Muscle of arm (tissue), 14 donors: ENCODE data around the gene ABLIM3. TPM values are rescaled to one million over a fixed set of nuclear protein-coding genes. Genes with fewer than 3 reads are reported as not detected.

Experiments used
- DNase-seq: peaks from one replicate; pipeline ENCODE4 v3.0.0-alpha.2; 2013
- long read RNA-seq, 11 donors: transcript quantifications; one replicate each; lab custom pipeline, GENCODE V29; 2026
- polyA plus RNA-seq, 12 donors: library from polyadenylated mRNA; unstranded; fragments of 120-200 nt; gene quantifications; one replicate each; pipeline ENCODE4 v1.2.1, GENCODE V29; 2013; ENCODE audit not compliant: insufficient read length in 12 of 12

ABLIM3 gene
- polyA plus RNA-seq = 100 to 1,000 TPM in 4 of 12 donors, 10 to 100 TPM in 7, not detected in 1; 70.7 to 148 (median 91.1) TPM
- long read RNA-seq, donor 1 = 0 reads
- long read RNA-seq, donor 2, partial matches to known transcripts = 0 of 3 reads
- long read RNA-seq, donor 2, other reads (novel, unspliced or antisense) = 0 of 3 reads
- long read RNA-seq, donor 3, partial matches to known transcripts = 0 of 1 reads
- long read RNA-seq, donor 3, other reads (novel, unspliced or antisense) = 0 of 1 reads
- long read RNA-seq, donor 4, partial matches to known transcripts = 0 of 2 reads
- long read RNA-seq, donor 4, other reads (novel, unspliced or antisense) = 0 of 2 reads
- long read RNA-seq, donor 5 = 0 reads
- long read RNA-seq, donor 6, partial matches to known transcripts = 24 of 24 reads
- long read RNA-seq, donor 6, other reads (novel, unspliced or antisense) = 0 of 24 reads
- long read RNA-seq, donor 7, partial matches to known transcripts = 18 of 19 reads
- long read RNA-seq, donor 7, other reads (novel, unspliced or antisense) = 0 of 19 reads
- long read RNA-seq, donor 8, partial matches to known transcripts = 0 of 1 reads
- long read RNA-seq, donor 8, other reads (novel, unspliced or antisense) = 0 of 1 reads
- long read RNA-seq, donor 9 = 0 reads
- long read RNA-seq, donor 10, partial matches to known transcripts = 0 of 1 reads
- long read RNA-seq, donor 10, other reads (novel, unspliced or antisense) = 0 of 1 reads
- long read RNA-seq, donor 11, partial matches to known transcripts = 0 of 1 reads
- long read RNA-seq, donor 11, other reads (novel, unspliced or antisense) = 0 of 1 reads

DNA sequence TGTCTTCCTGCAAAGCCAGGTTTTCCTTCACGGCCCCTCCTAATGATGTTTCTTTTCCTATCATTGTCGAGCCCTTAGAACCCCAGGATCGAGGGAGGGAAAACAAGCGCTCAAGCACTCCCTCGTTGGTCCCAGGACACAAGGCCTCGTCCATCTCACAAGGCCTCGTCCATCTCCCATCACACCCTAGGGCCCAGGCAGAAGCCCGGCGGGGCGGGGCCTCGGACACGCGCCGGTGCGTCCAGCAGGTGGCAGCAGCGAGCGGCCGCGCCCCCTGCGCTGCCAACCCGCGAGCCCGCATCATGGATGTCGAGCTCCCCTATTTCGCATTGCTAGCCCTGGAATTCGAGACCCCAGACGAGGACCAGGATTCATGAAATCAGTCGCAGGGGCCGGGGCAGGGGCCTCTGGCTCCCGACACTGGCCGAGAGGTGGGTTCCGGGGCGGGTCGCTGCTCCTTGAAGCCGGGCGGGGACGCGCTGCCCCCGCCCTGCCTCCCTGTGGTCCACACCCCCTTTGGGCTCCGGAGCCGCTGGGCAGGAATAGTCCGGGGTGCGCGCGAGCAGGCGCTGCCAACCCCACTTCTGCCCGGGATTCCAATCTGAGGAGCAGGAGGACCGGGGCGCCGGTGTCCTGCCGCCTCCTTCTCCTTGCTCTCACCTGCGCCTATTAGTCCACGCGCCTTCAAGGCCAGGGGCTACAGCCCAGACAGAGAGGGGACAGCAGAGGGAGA lies at the start of gene ABLIM3:
Gene ABLIM3 (plus strand): TSS at position 270 of the 733 bp plus-strand sequence. CDS start 603 bp downstream, outside the sequence.
- peak; percentile 38 for DNase-seq

DNA sequence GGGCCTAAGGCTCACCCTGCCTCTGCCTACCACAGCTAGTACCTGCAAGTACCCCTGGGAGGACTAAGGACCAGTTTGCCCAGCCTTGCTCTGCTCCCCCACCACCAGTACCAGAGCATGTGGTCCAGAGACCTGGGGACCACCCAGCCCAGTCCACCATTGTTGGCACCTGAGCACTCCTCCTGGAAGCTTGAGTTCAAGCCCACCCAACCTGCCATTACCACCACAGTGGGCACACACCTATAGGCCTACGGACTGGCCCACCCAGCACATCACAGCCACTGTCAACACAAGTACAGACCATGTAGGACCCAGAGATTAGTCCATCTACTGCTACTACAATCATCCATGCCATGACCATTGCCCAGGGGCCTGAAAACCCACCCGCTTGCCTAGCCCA lies 47.7 kb upstream of the ABLIM3 start:
- DNase-seq = no peak

DNA sequence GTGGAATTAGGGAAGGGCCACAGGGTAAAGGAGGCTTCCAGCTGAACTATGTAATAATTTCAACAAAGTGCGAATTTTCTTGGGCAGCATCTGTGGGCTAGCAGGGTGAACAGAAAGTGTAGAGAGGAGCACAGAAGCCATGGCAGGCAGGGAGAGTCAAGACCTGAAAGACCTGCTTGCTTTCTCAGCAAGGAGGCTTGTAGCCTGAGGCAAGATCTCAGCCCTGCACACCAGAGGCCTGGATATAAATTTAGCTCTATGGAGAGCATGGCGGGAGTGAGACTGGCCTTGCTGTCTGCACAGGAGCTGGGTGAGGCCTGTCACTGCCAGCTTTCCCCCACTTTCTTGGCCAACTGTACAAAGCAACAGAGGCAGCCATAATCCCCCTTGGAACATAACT lies 46.3 kb upstream of the ABLIM3 start:
- no peak for DNase-seq

DNA sequence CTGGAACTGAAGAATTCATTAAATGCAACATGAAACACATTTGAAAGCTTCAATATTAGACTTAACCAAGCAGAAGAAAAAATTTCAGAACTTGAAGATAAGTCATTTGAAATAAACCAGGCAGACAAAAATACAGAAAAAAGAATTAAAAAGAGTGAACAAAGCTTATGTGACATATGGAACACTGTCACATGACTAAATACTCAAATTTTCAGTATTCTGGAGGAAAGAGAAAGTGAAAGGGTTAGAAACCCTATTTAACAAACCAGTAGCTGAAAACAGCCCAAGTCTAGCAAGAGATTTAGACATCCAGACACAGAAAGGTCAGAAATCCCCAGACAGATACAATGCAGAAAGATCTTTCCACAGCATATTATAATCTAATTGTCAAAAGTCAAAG lies 41.4 kb upstream of the ABLIM3 start:
- DNase-seq = no peak

DNA sequence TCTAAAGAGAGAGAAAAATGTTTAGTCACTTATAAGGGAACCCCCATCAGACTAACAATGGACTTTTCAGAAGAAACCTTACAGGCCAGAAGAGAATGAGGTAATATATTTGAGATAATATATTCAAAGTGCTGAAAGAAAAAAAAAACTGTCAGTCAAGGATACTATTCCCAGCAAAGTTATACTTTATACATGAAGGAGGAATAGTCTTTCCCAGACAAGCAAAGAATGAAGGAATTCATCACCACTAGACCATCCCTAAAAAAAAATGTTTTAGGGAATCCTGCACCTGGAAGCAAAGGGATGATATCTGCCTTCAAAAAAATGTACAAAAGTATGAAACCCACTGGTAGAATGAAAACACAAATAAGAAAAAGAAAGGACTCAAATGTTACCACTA lies 41.0 kb upstream of the ABLIM3 start:
- no peak for DNase-seq

DNA sequence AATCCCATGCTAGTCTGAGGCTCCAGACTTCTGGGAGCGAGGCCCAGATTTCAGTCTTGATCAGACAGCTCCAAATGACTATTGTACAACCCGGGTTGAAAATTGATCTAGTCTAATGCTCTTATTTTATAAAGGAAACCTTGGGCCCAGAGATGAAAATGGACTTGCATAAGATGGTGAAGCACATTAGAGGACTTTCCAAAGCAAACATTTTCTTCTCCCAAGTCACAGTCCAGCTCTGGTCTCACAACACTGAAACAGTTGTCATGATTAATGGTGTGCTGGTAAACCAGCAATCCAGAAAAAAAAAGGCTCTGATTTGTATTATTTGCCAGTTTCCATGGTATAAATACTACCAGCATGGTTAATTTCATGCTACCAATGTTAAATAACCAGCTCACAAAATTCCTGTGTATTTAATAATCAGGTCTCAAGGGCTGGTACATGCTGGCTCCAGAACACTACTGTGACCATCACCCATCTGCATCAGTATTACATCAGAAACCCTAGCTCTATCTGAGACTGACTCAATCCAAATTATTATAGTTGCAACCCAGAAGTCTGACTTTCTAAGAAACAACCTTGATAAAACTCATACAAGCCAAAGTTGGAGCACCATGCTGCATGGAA lies 32.5 kb upstream of the ABLIM3 start:
- no peak for DNase-seq

DNA sequence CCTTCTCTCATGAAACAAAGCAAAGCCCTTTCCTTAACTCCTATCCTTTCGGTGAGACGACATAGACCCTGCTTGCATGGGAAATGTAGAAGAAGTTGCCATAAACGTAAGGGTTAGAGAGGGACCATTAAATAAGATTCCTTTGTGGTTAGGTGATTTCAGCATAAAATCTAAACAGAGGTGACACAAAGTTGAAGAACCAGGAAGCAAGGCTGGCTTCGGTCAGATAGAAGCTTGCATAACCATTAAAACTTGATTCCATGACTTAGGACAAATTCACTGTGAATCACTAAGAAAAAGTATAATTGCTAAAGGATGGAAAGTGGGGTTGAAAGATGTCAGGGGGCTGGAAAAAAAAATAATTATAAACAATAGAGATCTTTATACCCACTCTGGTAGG lies 30.9 kb upstream of the ABLIM3 start:
- DNase-seq = no peak

DNA sequence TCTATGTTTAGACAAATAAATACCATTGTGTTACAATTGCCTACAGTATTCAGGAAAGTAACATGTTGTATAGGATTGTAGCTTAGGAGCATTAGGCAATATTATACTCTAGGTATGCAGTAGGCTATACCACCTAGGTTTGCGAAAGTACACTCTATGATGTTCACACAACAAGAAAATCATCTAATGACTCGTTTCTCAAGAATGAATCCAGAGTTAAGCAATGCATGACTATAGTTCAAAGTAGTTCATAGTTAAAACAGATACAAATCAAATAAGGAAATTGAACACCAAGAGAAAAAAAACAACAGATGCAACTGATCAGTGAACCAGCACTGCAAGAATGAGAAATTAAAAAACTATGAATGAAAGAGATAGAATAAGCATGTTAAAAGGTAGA lies 27.6 kb upstream of the ABLIM3 start:
- DNase-seq = no peak

DNA sequence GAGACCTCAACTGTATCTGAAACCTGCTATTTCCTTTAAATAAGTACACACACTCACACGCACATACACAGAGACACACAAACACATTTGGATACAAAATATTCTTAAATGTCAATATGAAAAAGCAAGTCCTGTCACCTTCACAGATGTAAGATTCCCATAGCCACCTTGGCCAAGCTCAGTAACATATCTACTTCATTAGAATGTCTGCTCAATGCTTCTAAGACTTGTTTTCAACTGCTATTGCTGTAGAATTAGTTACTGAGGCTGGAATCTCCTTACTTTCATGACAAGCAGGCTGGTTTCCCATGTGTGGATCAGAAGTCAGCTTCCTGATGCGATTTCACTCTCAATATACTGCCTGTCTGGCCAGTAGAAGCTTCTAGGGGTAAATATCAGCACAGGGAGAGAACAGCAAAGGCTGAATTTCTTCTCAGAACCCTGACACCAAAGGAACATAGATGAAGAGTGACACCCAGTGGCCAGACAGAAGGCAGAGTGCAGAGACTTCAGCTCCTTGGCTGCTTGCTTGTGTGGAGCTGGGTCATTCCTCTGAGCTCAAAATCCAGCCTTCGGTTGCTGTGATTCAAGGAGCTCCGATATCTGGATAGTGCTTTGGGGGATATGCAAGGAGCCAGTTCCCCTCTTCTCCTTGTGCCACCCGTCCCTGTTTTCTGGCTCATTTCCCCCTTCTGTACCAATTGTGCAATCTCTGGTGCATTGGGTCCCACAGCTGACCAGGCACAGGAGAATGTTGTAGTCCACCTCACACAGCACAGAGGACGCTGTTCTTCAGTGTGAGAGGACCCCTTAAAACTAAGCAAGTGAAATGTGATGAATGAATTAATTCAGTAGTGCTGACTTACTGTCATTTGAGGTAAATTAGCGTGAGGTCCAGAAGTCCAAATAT lies 26.6 kb upstream of the ABLIM3 start:
- peak; percentile 63 for DNase-seq

DNA sequence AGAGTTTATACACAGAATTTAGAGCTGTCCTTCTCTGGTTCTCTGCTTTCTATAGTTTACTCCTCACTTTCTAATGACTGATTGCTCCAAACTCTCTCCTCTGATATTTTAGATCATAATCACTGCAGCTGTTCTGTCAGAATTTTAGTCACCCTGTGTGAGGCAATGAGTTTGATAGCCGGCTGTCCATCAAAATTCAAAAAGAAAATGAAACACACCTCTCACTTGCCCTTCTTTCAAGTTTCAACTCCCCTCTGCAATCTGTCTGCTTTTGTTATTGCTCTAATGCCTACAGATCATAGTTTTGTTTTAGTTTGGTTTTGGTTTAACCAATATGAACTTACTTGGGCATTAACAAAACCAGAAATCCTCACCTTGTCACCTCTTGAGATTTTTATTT lies 23.3 kb upstream of the ABLIM3 start:
- DNase-seq = no peak

DNA sequence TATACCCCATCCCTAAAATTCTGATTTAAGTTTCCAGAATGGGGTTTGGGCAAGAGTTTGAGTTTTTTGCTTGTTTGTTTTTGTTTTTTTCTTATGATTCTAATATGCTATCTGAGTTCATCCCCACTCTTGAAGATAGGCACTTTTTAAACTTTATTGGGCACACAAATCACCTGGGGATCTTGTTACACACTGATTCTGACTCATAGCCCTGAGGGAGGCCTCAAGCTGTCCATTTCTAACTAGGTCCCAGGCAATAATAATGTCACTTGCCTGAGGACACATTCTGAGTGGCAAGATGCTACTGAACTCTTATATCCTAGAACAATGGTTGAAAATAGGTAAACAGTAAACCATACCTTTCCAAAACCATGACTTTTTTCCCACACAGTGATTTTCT lies 22.8 kb upstream of the ABLIM3 start:
- no peak for DNase-seq

DNA sequence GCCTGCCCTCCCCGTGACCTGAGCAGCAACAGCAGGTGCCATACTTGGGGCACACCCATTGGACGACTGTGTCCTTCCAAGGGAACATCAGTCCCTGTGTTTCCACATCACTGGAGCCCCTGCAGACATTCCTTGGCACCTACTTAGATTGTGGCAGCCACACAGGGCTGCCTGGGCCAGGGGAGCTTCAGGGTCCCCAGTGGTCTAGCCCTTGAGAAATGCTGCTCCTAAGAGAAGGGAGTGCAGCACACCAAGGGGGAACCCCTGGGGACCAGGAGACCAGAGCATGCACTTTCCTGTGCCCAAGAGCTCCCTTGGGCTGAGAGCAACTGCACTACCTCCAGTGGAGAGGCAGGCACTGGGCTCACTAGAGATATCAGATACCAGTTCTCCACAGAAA lies 20.1 kb upstream of the ABLIM3 start:
- no peak for DNase-seq

DNA sequence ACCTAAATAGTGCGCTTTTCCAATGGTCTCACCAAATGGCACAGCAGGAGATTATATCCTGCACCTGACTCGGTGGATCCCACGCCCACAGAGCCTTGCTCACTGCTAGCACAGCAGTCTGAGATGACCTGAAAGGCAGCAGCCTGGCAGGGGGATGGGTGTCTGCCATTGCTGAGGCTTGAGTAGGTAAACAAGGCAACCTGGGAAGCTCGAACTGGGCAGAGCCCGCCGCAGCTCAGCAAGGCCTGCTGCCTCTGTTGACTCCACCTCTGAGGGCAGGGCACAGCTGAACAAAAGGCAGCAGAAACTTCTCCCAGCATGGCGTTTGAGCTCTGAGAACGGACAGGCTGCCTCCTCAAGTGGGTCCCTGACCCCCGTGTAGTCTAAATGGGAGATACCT lies 18.1 kb upstream of the ABLIM3 start:
- no peak for DNase-seq

DNA sequence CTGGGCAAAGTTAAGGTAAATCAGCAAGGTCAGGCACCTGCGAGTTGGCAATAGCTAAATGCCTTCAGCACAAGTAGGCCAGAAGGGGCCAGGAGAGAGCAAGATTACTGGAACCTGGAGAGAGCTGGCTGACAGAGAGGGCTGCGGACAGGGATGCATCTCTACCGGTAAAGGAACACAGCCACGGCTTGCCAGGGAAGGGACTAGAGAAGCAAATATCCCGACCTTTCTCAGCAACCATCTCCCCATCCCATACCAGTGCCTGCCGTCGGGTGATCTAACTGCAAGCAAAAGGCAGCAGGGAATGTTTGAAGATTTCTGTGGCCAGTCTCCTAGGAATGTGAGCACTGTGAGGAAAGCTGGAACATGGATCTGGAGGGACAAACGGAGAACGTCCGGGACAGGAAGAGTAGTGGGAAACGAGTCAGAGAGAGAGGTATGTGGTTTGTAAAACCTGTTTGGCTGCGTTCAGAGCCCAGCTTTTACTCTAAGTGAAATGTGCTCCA lies 15.9 kb upstream of the ABLIM3 start:
- no peak for DNase-seq

DNA sequence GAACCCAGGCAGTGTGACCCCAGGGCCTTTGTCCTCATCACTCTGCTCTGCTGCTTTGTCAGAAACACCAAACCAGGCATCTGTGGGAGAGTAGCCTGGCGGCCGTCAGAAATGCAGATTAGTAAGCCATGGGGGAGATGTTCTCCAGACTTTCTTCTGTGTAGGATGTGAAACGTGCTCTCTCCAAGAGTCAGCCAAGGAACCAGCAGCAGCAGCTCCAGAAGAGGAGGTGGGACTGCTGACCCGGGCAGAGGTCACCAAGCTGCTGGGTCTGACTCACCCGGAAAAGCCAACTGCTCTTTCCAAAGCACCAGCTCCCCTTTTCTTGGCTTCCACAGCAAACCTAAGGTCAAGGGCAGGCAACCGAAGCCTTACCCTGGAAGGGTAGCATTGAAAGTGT lies 14.4 kb upstream of the ABLIM3 start:
- no peak for DNase-seq

DNA sequence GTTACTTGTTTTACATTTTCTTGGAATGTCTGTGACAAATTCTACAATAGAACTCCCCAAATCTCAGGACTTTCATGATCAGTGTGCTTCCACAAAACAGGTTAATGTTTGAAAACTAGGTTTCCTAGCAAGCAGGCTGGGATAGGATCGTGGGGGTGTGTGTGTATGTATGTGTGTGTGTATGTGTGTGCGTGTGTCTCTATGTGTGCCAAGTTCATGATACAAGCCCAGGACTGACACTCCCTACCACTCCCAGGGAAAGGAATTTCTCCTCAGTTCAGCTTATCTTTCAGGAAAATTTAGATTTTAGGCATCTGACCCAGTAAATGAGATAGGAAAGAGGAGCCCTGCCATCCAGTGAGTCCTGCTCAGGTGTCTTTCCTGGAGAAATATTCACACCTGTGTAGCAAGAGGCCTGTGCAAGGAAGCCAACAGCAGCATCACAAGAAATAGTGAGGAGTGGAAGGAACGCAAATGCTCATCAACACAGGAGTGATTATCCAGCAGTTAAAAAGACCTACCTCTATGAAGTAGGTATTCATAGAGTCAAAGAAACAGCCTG lies 13.8 kb upstream of the ABLIM3 start:
- DNase-seq = no peak

DNA sequence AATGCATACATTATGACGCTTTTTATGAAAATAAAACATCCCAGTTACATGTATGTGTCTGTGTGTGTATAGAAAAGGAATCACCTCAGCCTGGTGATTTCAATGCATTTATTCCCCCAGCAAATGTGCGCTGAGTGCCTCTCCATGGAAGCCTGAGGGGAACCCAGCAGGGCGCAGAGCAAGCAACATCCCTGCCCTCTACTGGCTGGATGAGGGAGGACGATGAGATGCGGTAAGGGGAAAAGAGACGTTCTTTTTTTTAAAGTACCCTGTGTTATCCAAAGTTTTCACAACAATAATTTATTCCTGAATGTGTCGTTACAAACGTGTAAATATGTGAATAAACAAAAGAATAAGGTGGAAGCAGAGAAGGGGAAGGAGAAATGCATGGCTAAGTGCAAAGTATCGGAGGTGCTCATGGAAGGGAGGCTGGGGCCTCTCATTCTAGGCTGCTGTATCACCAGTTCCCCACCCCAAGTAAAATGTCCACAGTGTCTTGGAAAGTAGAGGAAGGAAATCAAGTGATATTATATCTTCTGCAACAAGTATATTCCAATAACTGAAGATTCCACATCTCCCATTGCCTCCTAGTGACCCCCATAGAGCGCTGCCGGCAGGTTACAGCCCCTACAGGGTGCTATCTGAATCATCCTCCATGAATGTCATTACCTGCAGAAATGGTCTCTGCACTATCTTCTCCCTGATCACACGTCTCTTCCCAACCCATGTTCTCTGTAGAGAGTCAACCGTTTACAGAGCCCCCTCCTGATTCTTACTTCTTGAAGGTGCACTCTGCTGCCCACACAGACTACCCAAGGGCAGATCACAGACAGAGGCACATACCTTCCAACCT lies 13.0 kb upstream of the ABLIM3 start:
- no peak for DNase-seq

DNA sequence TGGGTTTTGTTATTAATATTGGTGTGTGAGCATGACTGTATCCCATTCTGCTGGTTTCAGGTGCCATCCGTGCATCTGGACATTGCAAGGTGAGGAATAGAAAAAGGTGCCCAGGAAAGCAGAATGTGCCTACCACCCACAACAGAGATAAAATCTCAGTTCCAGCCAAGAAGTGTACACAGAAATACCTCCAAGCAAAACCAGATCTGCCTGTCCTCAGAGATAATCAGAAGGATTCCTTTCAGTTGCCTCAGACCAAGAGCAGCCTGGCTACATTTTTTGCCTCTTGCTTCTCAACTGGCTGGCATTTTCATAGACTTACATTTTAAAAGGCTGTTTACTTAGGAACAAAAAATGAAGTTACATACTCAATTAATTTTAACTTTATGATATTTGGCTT lies 12.1 kb upstream of the ABLIM3 start:
- no peak for DNase-seq
